ENCODE results near the gene KCTD18. TPM values are rescaled to one million over a fixed set of nuclear protein-coding genes. Genes with fewer than 3 reads are reported as not detected.

Gene KCTD18
- total RNA-seq, 1 donor from 2014 or later = 12.6 TPM

DNA sequence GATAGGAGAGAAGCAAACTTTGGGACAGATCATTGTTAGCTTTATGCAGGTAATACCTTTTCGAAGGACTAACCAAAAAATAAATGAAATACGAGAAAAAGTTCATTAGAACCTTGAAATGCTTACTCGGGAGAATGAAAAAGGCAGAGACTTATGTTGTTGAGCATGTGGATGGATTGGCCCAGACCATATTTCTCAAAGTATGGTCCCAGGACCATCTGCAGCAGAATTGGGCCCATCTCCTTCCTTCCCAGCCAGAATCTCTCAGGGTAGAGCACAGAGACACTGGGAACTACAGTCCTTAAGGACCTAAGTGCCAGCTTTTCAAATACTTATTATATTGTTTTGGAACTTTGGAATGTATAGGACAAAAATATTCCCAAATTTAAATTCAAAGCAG lies 50.8 kb downstream of the KCTD18 start:
- no peak for DNase-seq (ENCODE audit: low spot score in 2 of 2)
- no peak for FAIRE-seq

DNA sequence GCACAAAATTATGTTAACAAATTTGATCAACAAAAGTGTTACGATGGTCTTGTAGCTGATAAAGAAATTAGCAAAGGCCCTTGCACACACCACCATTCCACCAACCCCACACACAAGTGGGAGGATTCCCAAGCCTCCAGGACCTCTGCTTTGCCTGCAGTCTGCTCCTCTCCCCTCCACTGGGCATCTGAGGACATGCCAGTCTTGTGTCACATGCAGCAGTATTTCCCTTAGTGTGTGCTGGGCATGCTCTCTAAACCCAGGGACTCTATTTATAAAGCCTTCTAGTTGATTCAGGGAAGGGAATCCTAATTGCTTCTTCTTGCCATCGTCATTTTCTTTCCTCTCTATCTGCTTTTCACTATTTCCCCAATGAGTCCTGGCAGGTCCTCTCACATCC lies 53.3 kb downstream of the KCTD18 start:
- DNase-seq (ENCODE audit: low spot score in 2 of 2) = no peak
- FAIRE-seq = no peak

DNA sequence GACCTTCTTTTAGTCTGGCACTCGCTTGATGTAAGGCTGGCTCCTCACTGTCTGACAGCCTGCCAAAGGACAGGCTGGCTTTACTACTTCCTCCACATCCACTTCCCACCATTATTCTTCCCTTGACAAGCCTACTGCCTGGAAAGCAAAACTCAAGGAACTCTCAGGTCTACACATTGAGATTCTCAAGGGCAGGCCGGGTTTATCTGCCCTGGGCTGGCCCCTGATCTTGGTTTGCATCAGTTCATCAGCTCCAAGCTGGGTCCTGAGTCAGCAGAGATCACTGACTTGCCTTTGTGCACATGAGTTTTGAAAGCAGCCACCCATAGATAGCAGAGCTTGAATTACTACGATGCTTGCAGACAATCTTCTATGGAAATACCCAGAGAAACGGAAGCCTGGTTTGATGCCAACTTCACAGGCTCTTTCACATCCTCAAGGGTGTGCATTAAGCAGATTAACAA lies 53.9 kb downstream of the KCTD18 start:
- FAIRE-seq = no peak
- DNase-seq (ENCODE audit: low spot score in 2 of 2) = no peak

DNA sequence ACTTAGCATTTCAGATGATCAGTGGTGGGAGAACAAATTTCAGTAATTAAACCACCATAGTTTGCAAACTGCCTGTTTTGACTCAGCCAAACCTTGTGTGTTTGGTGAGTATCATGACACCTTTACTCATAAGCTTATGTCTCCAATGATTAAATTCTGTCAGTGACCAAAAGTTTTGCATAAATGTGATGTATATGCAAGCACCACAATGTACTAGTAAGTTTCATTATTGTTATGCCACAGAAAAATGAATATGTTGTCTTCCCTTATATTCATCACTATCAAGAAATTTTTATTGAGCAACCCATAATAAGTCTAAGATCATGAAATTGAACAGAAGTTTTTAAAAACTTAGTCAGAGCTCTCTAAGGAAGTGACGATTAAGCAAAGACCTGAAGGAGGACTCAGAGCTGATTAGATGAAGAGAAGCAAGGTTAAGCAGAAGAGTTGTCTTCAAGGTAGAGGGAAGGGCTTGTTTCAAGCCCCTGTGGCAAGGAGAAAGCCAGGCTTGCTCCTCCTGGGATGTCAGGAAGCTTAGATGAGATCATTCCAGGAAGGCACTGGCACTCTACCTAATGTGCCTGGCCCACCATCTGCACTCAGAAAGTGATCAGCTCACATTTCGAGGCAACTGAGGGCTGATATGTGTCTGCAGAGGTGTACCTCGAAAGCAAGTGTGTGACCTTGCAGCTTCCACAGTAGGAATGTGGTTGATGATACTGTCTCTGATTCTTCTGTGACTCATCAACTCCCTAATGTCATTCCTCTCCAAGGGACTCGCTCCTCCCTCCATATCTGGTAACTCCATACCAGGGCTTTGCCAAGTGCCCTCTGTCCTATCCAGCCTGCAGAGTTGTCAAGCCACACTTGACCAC lies 54.7 kb downstream of the KCTD18 start:
- FAIRE-seq = no peak
- DNase-seq (ENCODE audit: low spot score in 2 of 2) = no peak

DNA sequence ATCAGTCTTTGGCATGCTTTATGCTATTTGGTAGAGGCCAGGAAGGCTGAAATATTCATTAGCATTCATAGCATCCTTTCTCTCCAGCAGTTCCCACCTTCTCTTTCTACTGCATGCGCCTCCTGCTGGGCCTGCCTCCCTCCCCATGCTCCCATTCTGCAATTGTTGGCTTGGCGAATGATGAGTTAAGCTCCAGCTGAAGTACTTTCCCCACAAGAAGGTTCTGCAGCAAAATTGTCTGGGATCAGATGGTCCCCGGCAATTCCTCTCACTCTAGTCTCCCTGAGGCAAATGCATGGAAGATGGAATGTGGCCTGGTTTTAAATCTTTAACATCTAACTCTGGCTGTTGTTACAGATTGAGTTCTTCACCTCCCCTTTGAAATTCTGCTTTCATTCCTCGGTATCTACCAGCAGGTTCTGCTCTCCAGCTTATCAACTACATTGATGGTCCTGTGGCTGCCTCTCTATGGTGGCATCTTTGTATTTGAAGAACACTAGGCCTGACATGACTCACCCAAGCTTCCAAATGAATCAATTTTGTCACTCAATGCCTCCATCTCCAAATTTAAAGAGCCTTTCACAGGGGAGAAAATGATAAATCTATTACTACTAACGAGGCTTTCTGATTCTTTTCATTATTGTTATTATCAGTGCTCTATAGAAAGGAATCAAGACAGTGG lies 55.9 kb downstream of the KCTD18 start:
- DNase-seq (ENCODE audit: low spot score in 2 of 2) (no peak), FAIRE-seq (no peak)

DNA sequence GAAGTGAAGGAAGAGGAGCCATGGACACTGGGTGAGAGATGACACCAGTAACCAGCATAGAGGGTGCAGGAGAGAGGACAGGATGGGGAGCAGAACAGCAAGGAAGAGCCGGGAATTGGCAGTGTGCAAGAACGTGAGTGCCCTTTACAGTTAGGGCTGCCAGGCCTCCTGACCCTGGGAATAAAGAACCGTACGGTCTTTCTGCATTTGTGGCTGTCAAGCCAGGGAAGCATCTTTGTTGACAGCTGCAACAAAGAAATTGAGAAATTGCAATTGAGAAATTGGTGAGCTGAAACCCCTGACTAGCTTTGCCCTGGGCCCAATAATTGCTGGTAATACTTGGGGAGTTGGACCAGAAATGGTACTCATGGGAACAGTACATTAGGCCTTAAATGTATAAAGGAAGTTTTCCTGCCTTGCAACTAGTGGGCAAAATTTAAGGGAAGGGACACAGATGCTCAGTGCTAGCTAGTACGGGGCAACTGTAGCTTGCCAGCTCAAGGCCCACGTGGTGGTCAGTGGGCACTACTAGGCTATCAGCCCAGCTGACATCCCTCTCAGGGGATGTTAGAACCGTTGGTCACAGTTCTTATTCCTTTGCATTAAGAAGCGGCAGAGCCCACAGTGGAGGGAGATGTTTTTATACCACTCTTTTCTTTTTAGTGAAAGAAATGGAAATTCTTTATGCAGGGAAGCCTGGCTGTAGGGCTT lies 56.6 kb downstream of the KCTD18 start:
- FAIRE-seq = no peak
- DNase-seq (ENCODE audit: low spot score in 2 of 2) = no peak

DNA sequence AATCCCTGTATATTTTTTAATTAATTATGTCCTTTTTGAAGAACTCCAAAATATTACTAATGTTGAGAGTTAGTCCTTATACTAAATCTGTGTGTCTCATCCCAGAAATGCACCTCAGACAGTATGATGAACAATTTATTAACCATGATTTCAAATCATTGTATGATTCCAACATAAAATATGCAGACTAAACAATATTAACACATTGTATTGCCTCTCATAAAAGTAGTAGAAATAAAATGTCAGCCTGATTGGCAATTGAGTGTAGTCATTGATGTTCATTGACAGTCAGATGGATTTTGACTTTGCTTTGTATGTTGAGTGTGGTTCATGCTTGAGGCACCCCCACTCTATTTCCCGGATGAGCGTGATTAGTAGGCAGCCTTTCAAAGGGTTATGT lies 57.5 kb downstream of the KCTD18 start:
- FAIRE-seq (no peak), DNase-seq (ENCODE audit: low spot score in 2 of 2) (no peak)

DNA sequence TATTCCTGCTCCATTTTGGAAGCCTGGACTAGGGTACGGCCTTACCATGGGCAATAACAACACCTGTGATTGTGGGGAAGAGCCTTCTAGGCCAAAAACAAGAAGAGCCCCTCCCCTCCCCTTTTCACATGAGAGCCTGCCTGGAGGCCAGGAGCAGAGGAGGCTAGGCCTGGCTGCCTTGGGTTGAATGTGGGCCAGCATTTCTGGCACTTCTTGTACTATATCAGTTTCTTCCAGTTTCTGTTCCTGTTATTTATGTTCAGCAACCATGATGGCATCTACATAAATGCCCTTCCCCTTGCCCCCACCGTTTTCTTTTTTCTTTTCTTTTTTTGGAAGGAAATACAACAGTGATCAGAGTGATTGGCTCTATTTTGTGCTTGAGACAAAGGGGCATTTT lies 58.4 kb downstream of the KCTD18 start:
- DNase-seq (ENCODE audit: low spot score in 2 of 2) (no peak), FAIRE-seq (no peak)

DNA sequence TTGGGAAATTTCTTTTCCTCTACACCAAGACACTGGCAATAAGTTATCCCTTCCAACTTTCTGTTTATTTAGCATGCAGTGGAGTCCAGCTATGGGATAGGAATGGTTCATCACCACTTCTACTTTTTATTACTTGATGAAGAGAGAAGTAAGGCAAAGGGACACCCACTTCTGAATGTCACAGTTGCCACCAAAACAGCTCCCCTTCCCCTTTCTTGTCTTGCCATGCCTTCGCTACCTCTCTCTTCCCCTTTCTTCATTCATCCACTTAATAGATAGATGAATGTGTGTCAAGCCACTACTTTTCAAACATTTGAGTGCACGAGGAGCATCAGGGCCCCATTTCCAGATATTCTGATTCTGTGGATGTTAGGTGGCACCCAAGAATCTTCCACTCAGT lies 59.6 kb downstream of the KCTD18 start:
- DNase-seq (ENCODE audit: low spot score in 2 of 2) (no peak), FAIRE-seq (no peak)

DNA sequence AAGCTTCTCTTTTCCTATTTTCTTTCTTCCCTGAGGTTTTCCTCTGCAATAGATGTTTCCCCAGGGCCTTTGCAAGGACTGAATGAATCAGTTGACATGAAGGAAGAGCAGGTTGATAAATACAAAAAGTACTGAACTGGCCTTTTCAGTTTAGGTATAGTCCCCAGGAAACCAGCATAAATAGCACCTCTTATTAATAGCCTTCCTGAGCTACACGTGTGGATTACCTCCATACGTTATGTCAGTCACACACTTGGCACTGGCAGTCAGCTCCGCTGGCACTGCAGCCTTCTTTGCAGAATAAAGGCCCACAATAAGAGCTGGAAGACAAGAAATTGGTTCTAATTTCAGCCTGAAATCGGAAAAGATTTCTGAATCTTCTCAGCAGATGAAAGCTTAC lies 60.7 kb downstream of the KCTD18 start:
- FAIRE-seq (no peak), DNase-seq (ENCODE audit: low spot score in 2 of 2) (no peak)

DNA sequence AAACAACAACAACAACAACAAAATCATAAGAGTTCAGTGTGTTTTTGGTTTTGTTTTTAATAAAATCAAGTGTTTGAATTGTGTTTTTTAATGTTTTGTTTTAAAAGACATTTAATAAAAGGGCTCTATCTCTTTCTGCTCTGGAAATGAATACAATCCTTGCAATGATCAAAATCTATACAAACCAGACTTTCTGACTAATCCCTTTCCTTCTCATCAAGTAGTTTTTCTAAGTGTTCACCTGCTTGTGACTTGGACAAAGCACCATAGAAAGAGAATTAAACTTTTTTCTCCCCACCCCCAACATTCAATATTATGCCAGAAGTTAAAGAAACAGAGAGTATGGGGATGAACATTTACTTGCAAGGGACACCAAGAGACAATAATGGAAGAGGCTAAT lies 61.4 kb downstream of the KCTD18 start:
- no peak for DNase-seq (ENCODE audit: low spot score in 2 of 2)
- FAIRE-seq = no peak

DNA sequence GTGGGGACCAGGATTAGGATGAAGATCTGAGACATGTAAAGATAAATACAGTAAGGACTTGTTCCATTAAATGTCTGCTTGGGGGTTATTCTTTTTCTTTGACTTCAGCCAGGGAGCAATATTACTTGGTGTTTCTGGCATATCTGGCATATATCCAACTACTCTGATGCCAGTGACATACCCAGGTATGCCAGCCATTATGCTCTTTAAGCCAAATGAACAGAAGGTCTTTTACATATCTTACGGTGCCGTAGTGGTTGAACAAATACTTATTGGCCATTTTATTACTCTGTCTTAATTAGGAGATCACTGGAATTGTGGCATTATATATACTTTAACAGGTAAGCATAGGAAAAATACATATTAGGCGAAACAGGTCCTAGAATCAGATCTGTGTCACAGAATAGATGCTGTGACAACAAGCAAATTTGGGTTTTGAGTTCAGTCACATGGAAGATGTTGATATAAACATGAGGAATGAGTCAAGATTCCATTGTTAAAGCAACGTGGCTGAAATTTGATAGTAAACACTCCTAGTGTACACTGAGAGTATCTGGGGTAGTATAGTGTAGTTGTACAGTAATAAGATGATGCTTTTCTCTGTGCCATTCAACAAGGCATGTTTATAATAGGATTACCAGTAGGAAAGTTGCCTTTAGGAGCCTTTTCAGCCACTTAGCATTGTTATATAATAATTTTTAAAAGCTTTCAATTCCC lies 62.6 kb downstream of the KCTD18 start:
- DNase-seq (ENCODE audit: low spot score in 2 of 2) (no peak), FAIRE-seq (no peak)

DNA sequence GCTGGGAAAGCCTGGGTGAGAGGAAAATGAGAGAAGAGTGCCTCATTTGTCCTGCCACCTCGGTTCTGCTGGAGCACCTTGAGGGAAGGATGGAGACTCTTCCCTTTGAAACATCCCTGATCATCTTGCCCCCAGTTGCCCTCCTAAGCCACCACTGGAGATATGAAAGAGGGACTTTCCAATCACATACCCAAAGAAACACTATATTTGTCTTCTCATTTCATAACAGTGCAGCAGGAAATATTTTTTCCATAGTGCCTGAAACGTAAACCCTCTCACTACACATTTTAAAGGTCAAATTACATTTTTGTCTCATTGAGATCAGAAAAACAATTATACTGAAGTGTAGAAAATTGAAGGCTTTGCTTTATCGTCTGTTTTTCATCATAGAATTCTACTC lies 63.3 kb downstream of the KCTD18 start:
- FAIRE-seq = no peak

DNA sequence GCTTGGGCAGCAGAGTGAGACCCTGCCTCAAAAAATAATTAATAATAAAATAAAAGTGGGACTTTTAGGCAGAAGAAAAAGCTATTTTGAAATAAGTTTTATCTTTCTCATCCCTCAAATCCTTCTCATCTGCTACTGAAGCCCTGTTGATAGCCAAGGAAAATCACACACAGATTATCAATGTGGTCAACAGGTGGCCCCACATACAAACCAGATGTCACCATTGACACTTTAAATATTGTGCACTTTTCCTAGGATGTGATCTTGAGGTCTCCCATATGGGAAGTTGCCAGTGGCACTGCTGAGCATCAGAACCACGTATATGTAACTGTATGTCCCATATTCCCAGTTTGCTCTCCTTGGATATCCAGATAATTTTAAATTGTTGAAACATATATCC lies 64.6 kb downstream of the KCTD18 start:
- DNase-seq (ENCODE audit: low spot score in 2 of 2) (no peak), FAIRE-seq (no peak)

More for the DNA sequence above, 63.3 kb downstream of the KCTD18 start:
- no peak for DNase-seq (ENCODE audit: low spot score in 2 of 2)

DNA sequence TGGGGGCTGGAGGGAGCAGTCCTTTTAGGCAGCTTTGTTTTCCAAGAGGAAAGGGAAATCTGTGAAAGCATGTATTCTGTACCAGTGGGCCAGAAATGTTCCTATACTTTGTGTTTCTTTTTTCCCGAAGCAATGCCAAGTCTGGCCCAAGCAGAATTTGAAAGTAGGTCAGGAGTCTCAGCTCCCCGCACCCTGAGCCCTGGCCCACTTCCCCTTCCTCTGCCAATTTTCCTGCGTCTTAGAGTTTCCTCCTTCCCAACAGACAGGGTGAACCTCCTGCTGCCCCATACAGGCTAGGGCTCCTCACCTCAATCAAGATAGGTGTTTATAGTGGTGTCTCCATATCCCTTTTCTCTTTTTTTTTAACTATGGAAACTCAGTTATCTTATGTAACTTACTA lies 65.3 kb downstream of the KCTD18 start:
- FAIRE-seq = no peak
- DNase-seq (ENCODE audit: low spot score in 2 of 2) = no peak

DNA sequence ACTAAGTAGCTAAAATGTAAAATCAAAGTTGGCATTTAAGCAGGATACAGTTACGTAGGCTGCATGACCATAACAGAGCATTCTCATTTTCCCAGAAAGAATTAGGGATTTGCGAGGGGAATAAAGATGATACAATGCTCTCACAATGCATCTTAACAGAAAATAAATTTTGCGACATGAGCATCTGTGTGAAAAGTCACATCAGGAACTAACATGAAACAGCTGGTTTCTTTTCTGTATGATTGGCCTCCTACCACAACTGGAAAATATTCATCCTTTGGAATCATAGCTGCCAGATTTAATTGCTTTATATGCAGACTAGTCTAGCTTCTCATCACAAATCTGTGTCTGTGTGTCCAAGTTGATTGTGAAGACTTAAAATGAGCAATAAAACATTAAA lies 66.0 kb downstream of the KCTD18 start:
- DNase-seq (ENCODE audit: low spot score in 2 of 2) (no peak), FAIRE-seq (no peak)

DNA sequence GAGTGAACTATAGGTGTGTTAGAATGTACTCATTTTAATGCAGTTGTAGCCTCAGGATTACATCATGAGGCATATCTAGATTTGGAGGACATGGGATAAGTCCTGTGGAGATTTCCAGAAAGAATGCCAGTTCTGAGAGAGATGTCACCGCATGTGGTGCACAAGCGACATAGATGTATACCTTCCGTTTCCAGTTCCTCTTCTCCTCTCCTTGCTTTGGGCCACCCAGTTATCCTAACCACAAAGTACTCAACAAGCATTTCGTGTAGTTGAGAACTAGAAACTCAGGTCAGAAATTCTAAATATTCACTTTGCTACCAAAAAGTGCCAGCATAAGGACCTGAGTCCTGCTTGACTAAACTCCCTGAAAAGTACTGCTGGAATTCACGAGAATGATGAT lies 66.5 kb downstream of the KCTD18 start:
- no peak for DNase-seq (ENCODE audit: low spot score in 2 of 2)
- no peak for FAIRE-seq

DNA sequence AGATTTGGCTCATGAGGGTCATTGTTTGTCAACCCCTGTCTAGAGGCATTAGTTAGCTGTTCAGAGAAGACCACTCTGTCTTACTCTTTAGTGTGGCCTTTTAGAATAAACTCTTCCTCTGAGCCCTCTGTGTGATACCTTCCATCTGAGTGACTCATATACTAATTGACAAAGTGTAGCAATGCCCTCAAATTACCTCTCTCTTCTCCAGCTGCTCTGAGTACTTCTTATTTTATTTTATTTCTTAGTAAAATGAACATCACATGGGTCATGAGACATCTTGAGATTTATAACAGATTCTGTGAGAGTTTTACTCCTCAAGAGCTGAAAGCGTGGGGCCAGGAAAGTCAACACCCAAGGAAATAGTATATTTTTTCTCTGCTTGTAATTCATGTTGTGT lies 67.4 kb downstream of the KCTD18 start:
- FAIRE-seq (no peak), DNase-seq (ENCODE audit: low spot score in 2 of 2) (no peak)

DNA sequence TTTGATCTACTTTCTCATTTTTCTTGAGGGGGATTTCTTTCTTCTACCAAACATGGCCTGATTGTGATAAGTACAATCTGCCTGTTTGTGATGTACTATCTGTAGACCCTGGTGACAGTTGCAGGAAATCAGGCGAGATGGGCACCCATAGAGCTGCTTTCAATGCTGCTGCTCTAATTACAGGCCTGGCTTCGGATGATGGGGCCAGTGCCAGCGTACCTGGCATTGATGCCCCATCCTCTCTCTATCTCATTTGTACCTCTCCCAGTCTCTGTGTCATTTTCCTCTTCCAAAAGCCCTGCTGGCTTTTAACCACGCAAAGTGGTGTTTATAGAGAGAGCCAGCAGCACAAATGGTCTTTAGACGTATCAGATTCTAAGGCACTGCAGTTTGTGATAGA lies 69.9 kb downstream of the KCTD18 start:
- no peak for FAIRE-seq
- no peak for DNase-seq (ENCODE audit: low spot score in 2 of 2)
